ENCODE results near the gene TNFRSF8. TPM values are rescaled to one million over a fixed set of nuclear protein-coding genes. Genes with fewer than 3 reads are reported as not detected.

Gene TNFRSF8
- total RNA-seq, 1 experiment from 2014 or later, result not detected

- no TSS peak for BruUV-seq (replicated peaks)
- no peaks in the 10 kb centered on the region for H3K4me1 ChIP-seq (ENCODE audit: insufficient read depth, low read length, poor library complexity, severe bottlenecking)
- no peak for TF ChIP-seq CTCF (conservative IDR thresholded peaks at IDR 0.05; ENCODE audit: low read depth, low read length)
- no peak for TF ChIP-seq EZH2 (IDR thresholded peaks at IDR 0.05; ENCODE audit: borderline replicate concordance, low read depth, low read length, poor library complexity, severe bottlenecking)
- H3K36me3 ChIP-seq (ENCODE audit: insufficient read depth, low read length, poor library complexity, severe bottlenecking), result no peaks in the 10 kb centered on the region
- ChIA-PET POLR2A (ENCODE audit: low non-redundant PET) (no interaction called here), CTCF (no interaction called here)
- H3K27me3 ChIP-seq (replicated peaks; ENCODE audit: insufficient read depth, low read depth, low read length, poor library complexity), result no peaks in the 10 kb centered on the region
- H3K27ac ChIP-seq (ENCODE audit: low read depth, low read length, poor library complexity, severe bottlenecking), result no peak overlapping the region
- no peaks in the 10 kb centered on the region for H3K9me3 ChIP-seq (ENCODE audit: low read depth, low read length, poor library complexity, severe bottlenecking)
- DNase-seq (ENCODE audit: low spot score), result no peak
- H3K4me3 ChIP-seq (ENCODE audit: low read depth, low read length, poor library complexity, severe bottlenecking), result no peak overlapping the region
- intact Hi-C loops (cut with micrococcal nuclease; ENCODE audit: unreplicated experiment), result no loop called here
Observed at GRCh38 chr1:12114340-12114683, 51.2 kb downstream of the TNFRSF8 start.

- no peaks in the 10 kb centered on the region for H3K27me3 ChIP-seq (replicated peaks; ENCODE audit: insufficient read depth, low read depth, low read length, poor library complexity)
- H3K27ac ChIP-seq (ENCODE audit: low read depth, low read length, poor library complexity, severe bottlenecking), result no peak overlapping the region
- no peaks in the 10 kb centered on the region for H3K4me1 ChIP-seq (ENCODE audit: insufficient read depth, low read length, poor library complexity, severe bottlenecking)
- H3K9me3 ChIP-seq (ENCODE audit: low read depth, low read length, poor library complexity, severe bottlenecking), result no peaks in the 10 kb centered on the region
- intact Hi-C loops (cut with micrococcal nuclease; ENCODE audit: unreplicated experiment), result no loop called here
- TF ChIP-seq EZH2 (IDR thresholded peaks at IDR 0.05; ENCODE audit: borderline replicate concordance, low read depth, low read length, poor library complexity, severe bottlenecking) (no peak), CTCF (conservative IDR thresholded peaks at IDR 0.05; ENCODE audit: low read depth, low read length) (no peak)
- no TSS peak for BruUV-seq (replicated peaks)
- no peak overlapping the region for H3K4me3 ChIP-seq (ENCODE audit: low read depth, low read length, poor library complexity, severe bottlenecking)
- no peaks in the 10 kb centered on the region for H3K36me3 ChIP-seq (ENCODE audit: insufficient read depth, low read length, poor library complexity, severe bottlenecking)
- DNase-seq (ENCODE audit: low spot score), result no peak
- ChIA-PET CTCF (no interaction called here), POLR2A (ENCODE audit: low non-redundant PET) (no interaction called here)
Observed at GRCh38 chr1:12114916-12115315, 51.8 kb downstream of the TNFRSF8 start.

DNA sequence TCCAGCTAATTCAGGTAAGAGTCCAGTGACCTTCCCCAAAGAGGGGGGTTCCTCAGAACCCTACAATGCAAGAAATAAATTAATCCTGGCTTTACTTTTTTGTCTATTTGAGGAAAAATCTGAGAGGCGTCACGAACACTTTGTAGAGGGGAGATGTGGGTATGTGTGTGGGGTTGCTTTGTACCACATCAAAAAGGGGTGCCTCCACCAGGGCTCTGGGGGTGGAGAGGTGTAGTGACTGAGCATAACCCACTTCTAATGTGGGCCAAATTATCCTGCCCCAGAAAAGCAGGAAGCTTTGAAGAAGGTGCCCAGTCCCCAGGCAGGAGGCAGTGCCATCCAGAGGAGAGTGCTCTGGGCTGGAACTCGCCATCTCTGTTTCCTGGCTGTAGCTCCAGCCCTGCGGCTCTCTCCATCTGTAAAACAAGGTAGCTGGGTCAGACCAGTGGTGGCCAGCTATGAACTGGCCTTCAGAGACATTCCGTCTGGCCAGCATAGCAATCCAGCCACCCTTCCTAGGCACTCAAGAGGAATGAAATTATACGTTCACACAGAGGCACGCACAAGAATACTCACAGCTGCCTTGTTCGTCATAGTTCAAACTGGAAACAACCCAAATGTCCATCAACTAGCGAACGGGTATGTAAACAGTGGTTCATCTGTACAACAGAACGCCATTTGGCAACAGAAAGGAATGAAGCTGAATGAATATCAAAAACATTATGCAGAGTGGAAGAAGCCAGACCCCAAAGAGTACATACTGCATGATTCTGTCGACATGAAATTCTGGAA, 58.3 kb downstream of the TNFRSF8 start:
- Histone ChIP-seq H3K27ac (ENCODE audit: low read depth, low read length, poor library complexity, severe bottlenecking) (no peak overlapping the region), H3K36me3 (ENCODE audit: insufficient read depth, low read length, poor library complexity, severe bottlenecking) (no peaks in the 10 kb centered on the region), H3K9me3 (ENCODE audit: low read depth, low read length, poor library complexity, severe bottlenecking) (no peaks in the 10 kb centered on the region), H3K4me1 (ENCODE audit: insufficient read depth, low read length, poor library complexity, severe bottlenecking) (no peaks in the 10 kb centered on the region), H3K27me3 (replicated peaks; ENCODE audit: insufficient read depth, low read depth, low read length, poor library complexity) (no peaks in the 10 kb centered on the region), H3K4me3 (ENCODE audit: low read depth, low read length, poor library complexity, severe bottlenecking) (no peak overlapping the region)
- DNase-seq (ENCODE audit: low spot score), result no peak
- no peak for TF ChIP-seq EZH2 (IDR thresholded peaks at IDR 0.05; ENCODE audit: borderline replicate concordance, low read depth, low read length, poor library complexity, severe bottlenecking)
- CTCF ChIA-PET, result interaction anchor here (0.9 kb wide), 1 partner anchor 90 kb away, joined by 3 read pairs; no protein-coding TSS in a partner anchor
- POLR2A ChIA-PET (ENCODE audit: low non-redundant PET), result interaction anchor here (0.6 kb wide), 1 partner anchor 42 kb away, joined by 6 read pairs; no protein-coding TSS in a partner anchor
- intact Hi-C loops (cut with micrococcal nuclease; ENCODE audit: unreplicated experiment), result loop anchor here (10.0 kb wide), 1 partner anchor 503 kb away; no protein-coding TSS in a partner anchor
- no TSS peak for BruUV-seq (replicated peaks)
